Psoas muscle (tissue), 8 donors: Measurements from ENCODE around the gene ATOH8. TPM values are rescaled to one million over a fixed set of nuclear protein-coding genes. Genes with fewer than 3 reads are reported as not detected.

Experiments used
- ATAC-seq, 4 donors: fragments of 200-7000 bp; cut with Tn5 transposase; one replicate each; pipeline ENCODE4 v1.9.1; 2020; ENCODE audit warnings: moderate library complexity in 3 of 4, mild to moderate bottlenecking in 2 of 4
- DNase-seq, 2 donors: peaks; one replicate each; pipeline ENCODE4 v3.0.0-alpha.2; 2020
- H3K27ac ChIP-seq: fragments of 200-600 bp; one replicate; pipeline ENCODE4 v1.8.0; 2022
- H3K27me3 ChIP-seq, 3 donors: fragments of 200-600 bp in 1 of 3; one replicate each; pipeline versions ENCODE4 v1.6.1 to v1.8.0; 2013 to 2022; ENCODE audit warnings: low read length in 2 of 3, mild to moderate bottlenecking in 2 of 3, moderate library complexity in 1 of 3; ENCODE audit not compliant: insufficient read depth in 3 of 3
- H3K36me3 ChIP-seq, 2 donors: fragments of 200-600 bp in 1 of 2; one replicate each; pipeline versions ENCODE4 v1.6.1 to v1.8.0; 2013 to 2022; ENCODE audit warnings: low read depth in 1 of 2, mild to moderate bottlenecking in 1 of 2, moderate library complexity in 1 of 2; ENCODE audit not compliant: insufficient read depth in 1 of 2
- H3K4me1 ChIP-seq: fragments of 200-600 bp; one replicate; pipeline ENCODE4 v1.8.0; 2022
- H3K4me3 ChIP-seq: fragments of 200-600 bp; one replicate; pipeline ENCODE4 v1.8.0; 2022; ENCODE audit warnings: mild to moderate bottlenecking
- H3K9me3 ChIP-seq: fragments of 200-600 bp; one replicate; pipeline ENCODE4 v1.8.0; 2022
- WGBS, 3 donors: extraction: QIAGEN DNeasy Blood & Tissue Kit; methylation state at CpG; one replicate each; pipeline versions ENCODE4 v1.1.6 to v1.1.7; 2013; 5-methylcytosine and 5-hydroxymethylcytosine counted together
- intact Hi-C, 2 donors: fragments of 100-400 bp; cut with DNase I; formaldehyde crosslinking; loops; one replicate each; pipeline versions ENCODE4 v1.11.0 to v1.14.2; 2022
- polyA plus RNA-seq, 3 donors: library from polyadenylated mRNA; stranded (reverse); fragments of 200-250 nt; gene quantifications; one replicate each; pipeline ENCODE4 v1.2.3, GENCODE V29; 2013
- total RNA-seq, 4 donors: library from RNA; stranded (reverse); fragmentation: NEBNext Ultra II Directional in 2 of 4; extraction: Animal tissue kit (Norgen Biotek cat#: 25700) in 2 of 4; gene quantifications; one replicate each; pipeline versions ENCODE4 v1.2.1 to v1.2.4, GENCODE V29; 2021 to 2023
- TF ChIP-seq, protein P1 (sequence below): fragments of 200-600 bp; IDR thresholded peaks from one replicate; pipeline ENCODE4 v1.8.0; 2022; ENCODE audit warnings: antibody characterized with exemption
- donor health status: healthy with polysubstance abuse.
- donor health status: DM: no; HTN: no; CAD: no; lungs with moderate emphysema.
- donor health status: Bipolar disorder and iron deficiency.
- donor health status: healthy.
- donor health status: DM: yes; HTN: yes; CAD: no.
- donor health status: DM: no; HTN: no; CAD: no.
- donor health status: DM: no; HTN: no; CAD: no.
- donor health status: DM: yes; HTN: yes; CAD: no.

ATOH8 gene
- total and polyA plus RNA-seq, 7 donors, result 22.0 to 82.1 (median 59.4) TPM

GRCh38 chr2:85803704-85804425 is 50.1 kb downstream of the ATOH8 start:
- no peak for ATAC-seq
- Histone ChIP-seq H3K27ac (no peak overlapping the region), H3K9me3 (peaks cover 5% of the 10 kb centered on the region), H3K4me3 (no peak overlapping the region), H3K4me1 (peaks cover 10% of the 10 kb centered on the region), H3K27me3 (no peaks in the 10 kb centered on the region), H3K36me3 (no peaks in the 10 kb centered on the region)
- WGBS, 3 donors, result 68 to 81% (median 74%) methylated on average over 10 of the region's 10 CpGs
- TF ChIP-seq, protein P1, sequence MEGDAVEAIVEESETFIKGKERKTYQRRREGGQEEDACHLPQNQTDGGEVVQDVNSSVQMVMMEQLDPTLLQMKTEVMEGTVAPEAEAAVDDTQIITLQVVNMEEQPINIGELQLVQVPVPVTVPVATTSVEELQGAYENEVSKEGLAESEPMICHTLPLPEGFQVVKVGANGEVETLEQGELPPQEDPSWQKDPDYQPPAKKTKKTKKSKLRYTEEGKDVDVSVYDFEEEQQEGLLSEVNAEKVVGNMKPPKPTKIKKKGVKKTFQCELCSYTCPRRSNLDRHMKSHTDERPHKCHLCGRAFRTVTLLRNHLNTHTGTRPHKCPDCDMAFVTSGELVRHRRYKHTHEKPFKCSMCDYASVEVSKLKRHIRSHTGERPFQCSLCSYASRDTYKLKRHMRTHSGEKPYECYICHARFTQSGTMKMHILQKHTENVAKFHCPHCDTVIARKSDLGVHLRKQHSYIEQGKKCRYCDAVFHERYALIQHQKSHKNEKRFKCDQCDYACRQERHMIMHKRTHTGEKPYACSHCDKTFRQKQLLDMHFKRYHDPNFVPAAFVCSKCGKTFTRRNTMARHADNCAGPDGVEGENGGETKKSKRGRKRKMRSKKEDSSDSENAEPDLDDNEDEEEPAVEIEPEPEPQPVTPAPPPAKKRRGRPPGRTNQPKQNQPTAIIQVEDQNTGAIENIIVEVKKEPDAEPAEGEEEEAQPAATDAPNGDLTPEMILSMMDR, result no peak
- intact Hi-C loops, result loop anchor here in 1 of 2 donors (2.0 kb wide), 1 partner anchor 53 kb away; no protein-coding TSS in a partner anchor
- DNase-seq, result no peak

DNA sequence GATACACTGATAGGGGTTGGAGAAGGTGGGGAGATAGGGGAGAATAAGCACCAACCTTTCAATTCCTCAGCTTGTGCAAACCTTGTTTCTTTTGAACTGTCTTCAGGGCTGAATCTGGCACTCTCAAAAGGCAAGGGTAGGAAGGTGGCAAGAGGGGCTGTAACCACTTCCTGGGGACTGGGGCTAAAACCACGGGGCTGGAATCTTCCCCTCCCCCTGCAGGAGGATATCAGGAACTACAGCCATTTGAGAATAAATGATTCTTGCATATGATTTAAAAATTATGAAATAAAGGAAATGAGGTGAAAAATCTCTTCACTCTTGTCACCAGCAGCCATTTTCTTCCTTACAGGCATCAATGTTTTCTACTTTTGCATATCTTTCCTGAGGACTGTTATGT is 50.8 kb downstream of the ATOH8 start:
- Histone ChIP-seq H3K27me3 (no peaks in the 10 kb centered on the region), H3K36me3 (no peaks in the 10 kb centered on the region), H3K4me3 (no peak overlapping the region), H3K9me3 (peaks cover 5% of the 10 kb centered on the region), H3K27ac (no peak overlapping the region), H3K4me1 (peaks cover 8% of the 10 kb centered on the region)
- 0 to 3% (median 0%) methylated on average over 1 of the region's 1 CpG for WGBS, 3 donors
- DNase-seq (no peak), ATAC-seq (peak; percentile 52 to 65 (median 55))
- TF ChIP-seq, protein P1, result peak; percentile 64
- intact Hi-C loops, result loop anchor here in 1 of 2 donors (2.0 kb wide), 1 partner anchor 54 kb away; no protein-coding TSS in a partner anchor

GRCh38 chr2:85806358-85807118 is 52.7 kb downstream of the ATOH8 start:
- no peak for DNase-seq
- no peaks in the 10 kb centered on the region for H3K27me3 ChIP-seq
- intact Hi-C loops, result no loop called here
- H3K4me3 ChIP-seq, result no peak overlapping the region
- H3K27ac ChIP-seq, result no peak overlapping the region
- no peak for ATAC-seq
- H3K36me3 ChIP-seq, result no peaks in the 10 kb centered on the region
- H3K4me1 ChIP-seq, result peaks cover 8% of the 10 kb centered on the region
- WGBS, 3 donors, result 91 to 95% (median 94%) methylated on average over 4 of the region's 4 CpGs
- TF ChIP-seq, protein P1, result no peak
- no peaks in the 10 kb centered on the region for H3K9me3 ChIP-seq

- Histone ChIP-seq H3K9me3 (no peaks in the 10 kb centered on the region), H3K4me3 (no peak overlapping the region), H3K4me1 (peaks cover 4% of the 10 kb centered on the region), H3K36me3 (no peaks in the 10 kb centered on the region), H3K27me3 (no peaks in the 10 kb centered on the region), H3K27ac (no peak overlapping the region)
- ATAC-seq, result no peak
- WGBS, 3 donors, result 93 to 100% (median 94%) methylated on average over 3 of the region's 3 CpGs
- TF ChIP-seq, protein P1, result no peak
- intact Hi-C loops, result no loop called here
- DNase-seq, result no peak
Measured at GRCh38 chr2:85807756-85808155, 54.0 kb downstream of the ATOH8 start.
